Choroid plexus epithelial cell (primary cell): ENCODE results near the gene MTSS2.
A peak's percentile ranks its signal among the peaks of the same experiment; 100 is the strongest.

Experiments
- DNase-seq: peaks from one replicate; pipeline ENCODE4 v3.0.0-alpha.2; 2010; ENCODE audit warnings: low read depth
- H3K4me3 ChIP-seq: 2 replicates; pipeline ENCODE4 v1.5.1; 2011; ENCODE audit warnings: low read depth, mild to moderate bottlenecking, control low read depth, low read length, moderate library complexity
- TF ChIP-seq, protein P1 (sequence below): conservative IDR thresholded peaks from 2 replicates; pipeline ENCODE4 v1.5.1; 2011; ENCODE audit warnings: low read depth, mild to moderate bottlenecking, control low read depth, inconsistent platforms, low read length, moderate library complexity

MTSS2 gene, protein sequence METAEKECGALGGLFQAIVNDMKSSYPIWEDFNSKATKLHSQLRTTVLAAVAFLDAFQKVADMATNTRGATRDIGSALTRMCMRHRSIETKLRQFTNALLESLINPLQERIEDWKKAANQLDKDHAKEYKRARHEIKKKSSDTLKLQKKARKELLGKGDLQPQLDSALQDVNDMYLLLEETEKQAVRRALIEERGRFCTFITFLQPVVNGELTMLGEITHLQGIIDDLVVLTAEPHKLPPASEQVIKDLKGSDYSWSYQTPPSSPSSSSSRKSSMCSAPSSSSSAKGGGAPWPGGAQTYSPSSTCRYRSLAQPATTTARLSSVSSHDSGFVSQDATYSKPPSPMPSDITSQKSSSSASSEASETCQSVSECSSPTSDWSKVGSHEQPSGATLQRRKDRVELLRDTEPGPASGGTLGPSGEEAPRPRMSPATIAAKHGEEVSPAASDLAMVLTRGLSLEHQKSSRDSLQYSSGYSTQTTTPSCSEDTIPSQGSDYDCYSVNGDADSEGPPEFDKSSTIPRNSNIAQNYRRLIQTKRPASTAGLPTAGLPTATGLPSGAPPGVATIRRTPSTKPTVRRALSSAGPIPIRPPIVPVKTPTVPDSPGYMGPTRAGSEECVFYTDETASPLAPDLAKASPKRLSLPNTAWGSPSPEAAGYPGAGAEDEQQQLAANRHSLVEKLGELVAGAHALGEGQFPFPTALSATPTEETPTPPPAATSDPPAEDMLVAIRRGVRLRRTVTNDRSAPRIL

DNA sequence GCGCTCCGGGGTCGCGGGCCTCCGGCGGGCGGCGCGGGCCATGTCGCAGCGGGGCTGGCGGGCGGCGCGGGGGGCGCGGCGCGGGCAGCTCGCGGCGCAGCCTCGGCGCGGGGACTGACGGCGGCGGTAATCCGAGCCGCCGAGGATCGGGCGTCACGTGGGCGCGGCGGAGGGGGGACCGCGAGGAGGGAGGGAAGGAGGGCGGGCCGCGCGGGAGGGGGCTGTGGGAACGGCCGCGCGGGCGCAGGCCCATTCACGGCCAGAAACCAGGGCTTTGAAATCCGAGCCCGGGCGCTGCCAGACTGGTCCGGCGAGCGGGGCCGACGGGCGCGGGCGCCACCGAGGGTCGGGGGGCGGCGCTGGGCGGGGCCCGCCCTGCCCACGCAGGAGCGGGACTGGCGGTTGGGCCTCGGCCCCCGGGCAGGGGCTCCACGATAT is at the start of gene MTSS2:
Gene MTSS2, minus strand, starts transcription at position 116 of the 438 bp plus-strand sequence. CDS start 262 bp downstream, outside the sequence.
- H3K4me3 ChIP-seq = peak within 1 kb of the TSS; percentile 85
- TF ChIP-seq, protein P1, sequence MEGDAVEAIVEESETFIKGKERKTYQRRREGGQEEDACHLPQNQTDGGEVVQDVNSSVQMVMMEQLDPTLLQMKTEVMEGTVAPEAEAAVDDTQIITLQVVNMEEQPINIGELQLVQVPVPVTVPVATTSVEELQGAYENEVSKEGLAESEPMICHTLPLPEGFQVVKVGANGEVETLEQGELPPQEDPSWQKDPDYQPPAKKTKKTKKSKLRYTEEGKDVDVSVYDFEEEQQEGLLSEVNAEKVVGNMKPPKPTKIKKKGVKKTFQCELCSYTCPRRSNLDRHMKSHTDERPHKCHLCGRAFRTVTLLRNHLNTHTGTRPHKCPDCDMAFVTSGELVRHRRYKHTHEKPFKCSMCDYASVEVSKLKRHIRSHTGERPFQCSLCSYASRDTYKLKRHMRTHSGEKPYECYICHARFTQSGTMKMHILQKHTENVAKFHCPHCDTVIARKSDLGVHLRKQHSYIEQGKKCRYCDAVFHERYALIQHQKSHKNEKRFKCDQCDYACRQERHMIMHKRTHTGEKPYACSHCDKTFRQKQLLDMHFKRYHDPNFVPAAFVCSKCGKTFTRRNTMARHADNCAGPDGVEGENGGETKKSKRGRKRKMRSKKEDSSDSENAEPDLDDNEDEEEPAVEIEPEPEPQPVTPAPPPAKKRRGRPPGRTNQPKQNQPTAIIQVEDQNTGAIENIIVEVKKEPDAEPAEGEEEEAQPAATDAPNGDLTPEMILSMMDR = no peak
- peak; percentile 89 for DNase-seq

DNA sequence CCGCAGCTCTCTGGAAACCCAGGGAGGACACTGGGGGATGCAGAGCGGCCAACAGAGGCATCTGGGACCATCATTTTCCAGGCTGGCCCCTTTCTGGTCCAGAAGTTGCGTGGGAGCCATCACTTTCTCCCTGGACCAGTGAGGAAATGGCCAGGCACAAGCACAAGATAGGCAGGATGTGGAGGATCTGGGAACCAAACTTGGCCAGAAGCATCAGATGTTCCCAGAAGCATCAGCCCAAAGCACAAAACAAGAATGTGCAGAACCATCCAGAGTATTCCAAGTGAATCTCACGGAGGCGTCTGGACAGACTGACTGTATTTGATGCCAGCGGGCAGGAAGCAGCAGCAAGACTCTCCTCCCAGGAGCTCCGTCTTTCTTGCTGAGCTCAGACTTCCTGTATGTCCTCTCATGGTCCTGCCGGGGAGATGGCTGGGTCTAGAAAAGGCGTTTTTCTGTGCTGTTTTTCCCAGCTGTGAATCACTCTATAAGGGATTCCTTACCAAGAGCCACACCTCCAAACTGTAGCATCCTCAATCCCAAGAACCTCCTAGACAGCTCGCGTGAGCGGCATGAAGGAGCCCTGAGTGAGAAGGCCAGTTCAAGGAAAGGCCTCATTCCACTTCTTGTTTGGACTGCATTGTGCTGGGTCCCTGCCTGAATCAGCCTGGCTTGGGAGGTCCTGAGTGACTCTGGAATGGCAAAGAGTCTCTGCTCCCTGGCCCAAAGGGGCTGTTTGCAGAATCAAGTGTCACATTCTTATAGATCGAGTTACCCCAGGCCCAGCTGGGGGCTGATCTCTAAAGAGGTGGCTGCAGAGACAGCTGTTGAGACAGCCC is 49.5 kb upstream of the MTSS2 start:
- TF ChIP-seq, protein P1 = no peak
- DNase-seq = peak; percentile 71
- H3K4me3 ChIP-seq = no peak overlapping the region

DNA sequence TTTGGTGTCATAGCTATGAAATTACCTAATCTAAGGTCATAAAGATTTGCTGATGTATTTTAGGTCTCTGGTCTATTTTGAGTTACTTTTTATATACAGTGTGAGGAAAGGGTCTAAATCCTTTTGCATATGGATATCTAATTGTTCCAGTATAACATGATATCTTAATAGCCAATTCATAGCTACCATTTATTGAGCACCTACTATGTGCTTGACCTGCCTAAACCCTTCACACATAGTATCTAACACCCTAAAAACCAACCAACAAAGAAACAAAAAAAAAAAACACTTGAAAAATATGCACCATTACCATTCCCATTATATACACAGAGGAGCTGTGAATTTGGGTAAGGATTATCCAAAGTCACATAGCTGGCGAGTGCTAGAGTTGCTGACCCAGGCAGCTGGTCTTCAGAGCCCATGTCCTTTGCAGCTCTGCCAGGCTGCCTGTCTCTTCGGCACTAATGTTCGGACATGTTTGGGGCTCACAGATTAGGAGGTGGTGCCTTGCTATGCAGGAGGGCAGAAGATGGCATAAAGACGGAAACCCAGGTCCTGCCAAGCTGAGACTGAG is 48.8 kb upstream of the MTSS2 start:
- DNase-seq = no peak
- no peak overlapping the region for H3K4me3 ChIP-seq
- TF ChIP-seq, protein P1 = no peak

DNA sequence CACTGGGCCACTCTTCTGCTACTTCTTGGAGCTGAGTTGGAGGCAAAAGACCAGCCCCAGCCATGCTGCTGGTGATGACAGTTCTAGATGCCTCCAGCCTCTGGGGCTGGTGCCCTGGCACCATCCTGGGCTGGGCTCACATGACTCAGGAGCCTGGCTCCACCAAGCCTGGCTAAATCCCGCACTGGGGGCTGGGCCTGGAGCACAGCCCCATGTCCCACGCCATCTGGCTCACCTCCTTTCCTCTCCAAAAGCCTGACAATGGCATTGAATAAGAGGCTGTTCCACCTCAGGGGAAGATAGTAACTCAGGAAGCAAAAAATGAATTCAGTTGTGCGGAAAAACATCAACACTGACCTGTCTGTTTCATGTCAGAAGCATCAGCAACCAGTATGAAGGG is 45.1 kb upstream of the MTSS2 start:
- no peak overlapping the region for H3K4me3 ChIP-seq
- no peak for DNase-seq
- TF ChIP-seq, protein P1 = no peak

DNA sequence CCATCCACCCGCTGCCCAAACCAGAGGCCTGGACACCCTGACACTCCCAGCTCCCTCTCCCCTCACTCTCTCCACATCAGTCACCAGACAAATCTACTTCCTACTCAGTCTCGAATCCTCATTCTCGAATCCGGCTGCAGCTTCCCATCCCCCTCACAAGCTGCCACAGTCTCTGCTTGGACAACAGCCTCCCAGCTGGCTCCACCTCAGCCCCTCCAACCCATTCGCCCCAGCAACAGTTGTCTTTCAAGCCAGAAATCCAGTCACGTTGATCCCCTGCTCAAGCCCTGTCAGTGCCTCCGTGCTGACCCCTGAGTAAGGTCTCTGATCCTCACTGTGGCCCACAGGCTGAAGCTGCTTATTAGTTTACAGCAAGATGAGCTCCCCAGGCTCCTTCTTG is 44.2 kb upstream of the MTSS2 start:
- DNase-seq = no peak
- no peak overlapping the region for H3K4me3 ChIP-seq
- TF ChIP-seq, protein P1 = no peak

DNA sequence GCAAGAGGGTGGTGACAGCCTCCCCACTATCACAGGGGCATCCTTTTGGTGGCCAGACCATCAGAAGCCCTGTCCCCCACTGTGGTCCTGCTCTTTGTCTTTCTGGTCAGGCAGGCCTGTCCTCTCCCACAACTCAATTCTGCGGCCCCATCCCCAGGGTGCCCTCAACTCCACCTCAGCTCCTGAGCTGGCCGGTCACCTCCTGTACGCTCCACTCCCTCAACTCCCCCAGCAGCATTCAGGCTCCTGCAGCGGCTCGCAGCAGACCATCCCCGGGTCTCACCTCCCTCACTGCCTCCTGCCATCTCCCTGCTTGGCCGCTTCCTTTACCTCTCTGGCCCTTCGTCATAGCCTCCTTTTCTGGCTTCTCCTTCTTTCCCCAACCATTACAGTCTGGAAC is 43.4 kb upstream of the MTSS2 start:
- H3K4me3 ChIP-seq = no peak overlapping the region
- TF ChIP-seq, protein P1 = no peak
- no peak for DNase-seq
